ENCODE data around the gene PTPRO.

PTPRO gene

DNA sequence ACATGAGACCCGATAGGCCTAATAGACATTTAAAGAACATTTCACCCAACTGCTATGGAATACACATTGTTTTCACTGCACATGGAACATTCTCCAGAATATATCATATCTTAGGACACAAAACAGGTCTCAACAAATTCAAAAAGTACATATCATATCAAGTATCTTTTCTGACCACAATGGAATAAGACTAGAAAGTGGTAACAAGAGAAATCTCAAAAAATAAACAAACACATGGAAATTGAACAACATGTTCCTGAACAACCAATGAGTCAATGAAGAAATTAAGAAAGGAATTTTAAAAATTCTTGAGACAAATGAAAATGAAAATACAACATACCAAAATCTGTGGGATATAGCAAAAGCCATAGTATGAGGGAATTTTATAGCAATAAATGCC lies 208.1 kb downstream of the PTPRO start:
- no peak for DNase-seq

DNA sequence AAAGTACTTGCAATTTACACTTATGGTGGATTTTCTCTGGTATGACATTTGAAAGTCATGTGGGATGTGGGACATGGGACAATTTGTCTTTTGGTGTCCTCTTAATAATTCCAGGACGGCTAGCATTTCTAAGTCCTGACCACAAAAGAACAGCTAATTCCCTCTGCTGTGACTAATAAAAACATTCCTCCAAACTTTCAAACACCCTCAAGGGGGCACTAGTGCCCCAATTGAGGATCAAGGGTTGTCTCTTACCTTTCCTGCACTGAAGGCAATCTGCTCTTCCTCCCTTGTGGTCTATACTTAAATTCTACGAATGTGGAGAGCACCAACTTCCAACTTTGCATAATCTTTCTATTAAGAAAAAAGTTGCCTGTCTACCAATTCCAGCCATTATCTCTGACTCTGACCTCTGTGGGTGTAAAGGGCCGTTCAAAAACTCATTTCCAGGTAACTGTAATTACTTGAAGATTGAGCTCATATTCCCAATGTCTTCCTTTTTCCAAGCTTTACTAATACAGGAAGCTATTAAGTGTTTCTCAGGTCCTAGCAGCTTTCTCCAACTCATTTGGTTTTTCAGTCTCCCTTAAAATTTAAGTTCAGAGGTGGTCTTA lies 210.2 kb downstream of the PTPRO start:
- DNase-seq: peak; percentile 12 to 37

DNA sequence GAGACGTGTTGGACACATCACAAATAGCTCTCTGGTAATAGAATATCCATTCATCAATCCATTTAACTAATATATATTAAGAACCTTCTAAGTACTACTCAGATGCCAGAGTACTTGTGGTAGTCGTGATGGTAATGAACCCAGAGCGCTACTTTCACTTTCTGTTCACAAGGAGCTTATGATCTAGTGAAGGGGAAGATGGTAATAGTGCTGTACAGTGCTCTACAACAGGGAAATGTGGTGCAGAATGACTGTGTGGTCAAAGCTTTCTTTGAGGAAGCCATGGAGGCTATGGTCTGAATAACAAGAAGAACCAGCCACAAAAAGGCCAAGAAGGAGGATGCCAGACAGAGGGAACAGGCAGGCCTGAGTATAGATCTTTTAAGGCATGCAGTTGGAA lies 212.0 kb downstream of the PTPRO start:
- DNase-seq: no peak

DNA sequence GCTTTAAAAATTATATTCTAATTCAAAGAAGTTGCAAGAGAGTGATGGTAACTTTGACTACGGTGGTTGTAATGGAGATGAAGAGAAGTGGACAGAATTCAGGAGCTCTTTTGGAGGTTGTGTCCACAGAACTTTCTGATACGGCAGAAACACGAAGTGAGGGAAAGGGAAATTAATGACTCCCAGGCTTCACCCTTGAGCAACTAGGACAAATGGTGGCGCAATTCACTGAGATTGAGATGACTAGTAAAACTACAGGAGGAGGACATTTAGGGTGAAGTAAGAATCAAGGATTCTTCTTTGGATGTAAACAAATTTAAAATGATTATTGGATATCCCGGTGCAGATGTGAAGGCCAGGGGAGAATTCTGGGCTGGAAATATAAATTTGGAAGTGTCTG lies 212.6 kb downstream of the PTPRO start:
- no peak for DNase-seq

DNA sequence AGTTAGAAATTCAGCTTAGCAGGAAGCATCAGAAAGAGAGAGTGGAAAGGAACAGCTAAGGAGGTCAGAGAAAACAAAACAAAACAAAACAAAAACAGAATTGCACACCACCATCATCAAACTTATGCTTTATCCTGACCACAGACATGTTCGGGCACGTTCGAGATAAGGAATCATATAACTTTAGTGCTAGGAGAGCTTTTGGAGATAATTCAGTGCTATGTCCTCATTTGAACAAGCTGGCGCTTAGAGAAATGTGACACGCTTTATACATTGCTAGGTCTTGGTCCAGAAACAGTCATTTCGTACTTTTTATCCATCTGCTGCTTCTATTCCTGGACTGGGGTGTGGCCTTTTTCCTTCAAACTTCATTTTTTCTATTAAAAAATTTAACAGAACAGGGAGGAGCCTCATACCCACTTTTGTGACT lies 213.1 kb downstream of the PTPRO start:
- no peak for DNase-seq

DNA sequence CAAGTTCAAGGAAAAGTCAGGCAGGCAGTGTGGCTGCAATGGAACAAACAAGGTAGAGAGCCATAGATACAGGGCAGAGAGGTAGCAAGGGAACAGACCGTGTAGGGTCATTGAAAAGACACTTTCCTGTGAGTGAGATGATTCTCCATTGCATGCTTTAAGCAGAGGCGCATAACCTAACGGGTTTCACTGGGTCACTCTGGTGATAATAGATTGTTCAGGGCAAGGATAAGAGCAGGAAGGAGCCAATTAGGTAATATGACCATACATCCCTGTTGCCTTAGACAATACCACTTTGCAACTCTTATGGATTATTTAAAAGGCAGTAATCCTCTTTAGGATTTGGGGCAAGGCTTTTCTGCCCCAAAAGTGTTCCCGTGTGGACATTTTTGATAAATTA lies 214.1 kb downstream of the PTPRO start:
- no peak for DNase-seq

DNA sequence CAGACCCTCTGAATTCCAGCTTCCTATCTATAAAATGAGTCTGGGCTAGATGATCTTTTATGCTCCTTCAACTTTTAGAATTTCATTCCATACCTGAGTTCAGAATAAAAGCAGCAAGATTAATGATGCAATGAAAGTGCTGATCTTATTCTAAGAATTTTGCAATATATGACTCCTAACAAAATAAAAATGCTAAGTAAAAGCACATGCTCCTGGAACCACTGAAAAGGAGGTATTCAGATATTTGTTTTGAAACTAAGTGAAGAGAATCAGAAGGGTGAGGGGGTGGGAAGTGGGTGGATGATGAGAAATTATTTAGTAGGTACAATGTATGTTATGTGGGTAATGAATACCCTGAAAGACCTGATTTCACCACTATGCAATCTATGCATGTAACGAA lies 216.6 kb downstream of the PTPRO start:
- DNase-seq: no peak

DNA sequence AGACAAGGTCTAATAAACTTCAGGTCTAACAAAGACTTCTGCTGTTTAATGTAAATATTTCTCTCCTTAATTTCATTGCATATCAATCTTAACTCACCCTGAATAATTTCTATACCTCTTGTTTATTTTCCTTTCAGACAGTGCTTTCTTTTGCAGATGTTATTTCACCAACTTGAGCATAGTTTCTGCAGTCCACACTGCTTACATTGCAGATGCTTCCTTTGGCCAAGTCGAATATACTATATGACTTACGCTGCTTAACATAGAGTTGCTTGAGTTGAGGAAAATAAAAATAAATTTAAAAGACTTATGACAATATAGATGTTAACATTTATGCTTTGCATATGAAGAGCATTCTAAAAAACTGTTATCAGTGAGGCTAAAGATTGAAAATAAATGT lies 217.7 kb downstream of the PTPRO start:
- DNase-seq: no peak

DNA sequence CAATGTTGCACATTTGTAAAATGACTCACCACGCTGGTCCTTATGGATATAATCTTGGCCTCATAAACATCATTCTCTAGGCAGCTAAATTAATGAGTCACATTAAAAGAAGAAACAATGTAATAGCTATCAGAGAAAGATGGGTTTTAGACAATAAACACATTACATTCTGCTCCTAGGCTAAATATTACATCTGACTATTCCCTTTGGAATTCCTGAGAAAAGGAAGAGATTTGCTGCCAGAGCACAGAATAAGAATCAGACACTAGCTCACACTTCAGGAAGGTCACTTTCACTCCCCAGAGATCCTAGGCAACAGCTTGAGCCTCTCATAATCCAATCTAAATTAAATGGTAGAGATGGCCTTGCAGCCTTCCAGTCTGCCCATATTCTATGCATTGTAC lies 218.2 kb downstream of the PTPRO start:
- DNase-seq: no peak

DNA sequence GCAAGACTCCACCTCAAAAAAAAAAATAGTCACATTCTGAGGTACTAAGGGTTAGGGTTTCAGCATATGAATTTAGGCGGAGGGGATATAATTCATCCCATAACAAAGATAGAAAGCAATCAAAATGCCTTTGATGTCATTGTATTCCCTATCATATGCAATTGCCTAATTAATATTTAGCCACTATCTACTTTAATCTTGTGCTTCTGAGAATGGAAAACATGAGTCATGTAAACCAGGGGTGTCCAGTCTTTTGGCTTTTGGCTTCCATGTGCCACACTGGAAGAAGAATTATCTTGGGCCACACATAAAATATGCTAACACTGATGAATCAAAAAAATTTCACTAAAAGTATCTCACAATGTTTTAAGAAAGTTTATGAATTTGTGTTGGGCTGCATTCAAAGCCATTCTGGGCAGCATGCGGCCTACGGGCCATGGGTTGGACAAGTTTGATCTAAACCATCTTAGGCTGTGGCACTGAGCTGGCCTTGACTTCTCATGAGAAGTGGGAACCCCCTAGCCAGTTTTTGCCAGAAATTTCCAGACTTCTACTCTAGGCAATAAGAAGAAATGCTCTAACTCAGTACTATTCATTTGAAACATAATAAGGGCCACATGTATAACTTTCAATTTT lies 219.8 kb downstream of the PTPRO start:
- no peak for DNase-seq

DNA sequence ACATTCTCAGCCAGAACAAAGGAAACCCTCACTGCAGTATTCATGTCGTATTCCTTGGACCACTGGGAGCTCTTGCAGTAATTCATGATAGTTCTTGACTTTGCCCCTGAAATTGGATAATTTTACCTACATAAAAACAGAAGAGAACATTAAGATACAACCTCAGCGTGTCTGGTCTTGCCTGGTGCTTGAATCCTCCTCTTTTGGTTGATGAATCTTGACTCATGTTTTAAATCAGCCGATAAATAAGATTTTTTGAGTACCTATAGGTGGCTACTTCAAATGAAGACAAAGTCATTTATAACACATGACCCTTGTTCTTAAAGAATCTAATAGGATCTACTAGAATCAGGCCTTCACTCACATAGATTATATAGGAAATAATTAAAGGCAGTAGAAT lies 221.0 kb downstream of the PTPRO start:
- no peak for DNase-seq

DNA sequence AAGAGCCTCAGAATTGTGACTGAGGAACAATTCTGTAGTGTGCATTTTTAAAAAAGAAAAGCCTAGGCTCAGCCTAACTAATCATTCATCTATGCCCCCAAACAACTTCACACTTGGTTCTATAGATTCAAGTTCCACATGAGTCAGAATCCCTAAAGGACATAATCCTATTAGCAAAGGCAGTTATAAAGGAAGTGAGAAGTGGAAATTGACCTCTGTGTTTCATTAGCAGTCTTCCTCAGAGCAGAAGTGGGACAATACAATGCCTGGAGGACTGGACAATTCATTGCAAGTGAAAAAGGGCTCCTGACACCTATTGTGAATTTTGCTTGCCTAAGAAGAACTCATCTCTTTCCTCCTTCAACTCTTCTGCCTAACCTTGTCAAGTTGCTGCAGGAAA lies 222.3 kb downstream of the PTPRO start:
- DNase-seq: no peak

DNA sequence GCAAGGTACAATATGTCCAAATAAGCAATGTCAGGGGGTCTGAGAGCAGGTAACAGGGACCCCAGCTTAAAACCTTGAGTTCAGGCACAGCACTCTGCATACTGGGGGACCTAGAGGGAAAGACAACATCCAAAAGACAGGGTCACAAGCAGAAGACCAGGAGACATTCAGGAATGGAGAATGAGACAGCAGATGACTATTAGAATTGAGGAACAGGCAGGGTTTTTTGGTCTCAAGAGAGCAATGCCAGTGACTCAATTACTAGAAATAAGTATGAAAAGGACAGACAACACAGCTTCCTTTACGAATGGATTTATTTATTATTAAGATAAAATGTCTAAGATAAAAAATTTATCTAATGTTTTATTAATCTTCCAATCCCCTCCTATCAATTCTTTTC lies 223.0 kb downstream of the PTPRO start:
- DNase-seq: no peak

DNA sequence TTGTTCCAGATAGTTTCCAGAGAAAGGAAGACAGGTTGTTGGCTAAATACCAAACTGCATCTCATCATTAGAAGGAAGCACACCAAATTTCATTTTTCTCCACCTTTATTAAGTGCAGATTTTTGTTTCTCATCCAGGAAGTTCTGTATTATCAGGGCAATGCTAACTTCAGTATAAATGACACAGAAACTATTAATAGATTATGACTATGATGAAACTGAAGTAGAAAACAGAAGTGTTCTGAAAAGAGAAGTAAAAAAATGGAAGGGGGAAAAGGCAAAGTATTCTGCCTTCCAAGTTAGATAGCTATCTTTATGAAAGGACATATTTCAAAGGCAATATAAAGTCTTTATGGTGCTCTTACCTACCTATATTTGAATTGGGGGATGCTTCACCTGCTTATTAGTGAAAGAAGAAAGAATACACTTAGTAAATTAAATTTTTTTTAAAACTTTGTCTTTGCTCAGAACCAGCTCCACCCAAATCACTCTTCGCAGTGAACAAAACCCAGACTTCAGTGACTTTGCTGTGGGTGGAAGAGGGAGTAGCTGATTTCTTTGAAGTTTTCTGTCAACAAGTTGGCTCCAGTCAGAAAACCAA lies 223.9 kb downstream of the PTPRO start:
- no peak for DNase-seq

DNA sequence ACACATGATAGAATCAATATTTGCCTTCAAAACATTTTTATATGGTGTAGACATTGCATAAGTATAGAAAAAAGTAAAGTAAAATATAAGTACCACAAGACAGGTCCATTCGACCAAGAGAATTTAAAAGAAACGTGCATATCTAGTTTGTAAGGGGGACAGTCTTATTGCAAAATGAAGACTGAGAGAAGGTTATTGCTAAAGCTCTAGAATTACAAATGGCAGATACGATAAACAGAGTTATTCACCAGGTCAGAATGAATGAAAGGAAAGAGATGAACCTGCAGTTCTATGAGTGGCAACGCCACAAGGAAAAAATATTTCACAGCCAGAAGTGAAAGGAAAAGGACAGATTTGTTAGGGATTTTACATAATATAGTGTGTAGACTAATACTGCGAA lies 224.8 kb downstream of the PTPRO start:
- no peak for DNase-seq

DNA sequence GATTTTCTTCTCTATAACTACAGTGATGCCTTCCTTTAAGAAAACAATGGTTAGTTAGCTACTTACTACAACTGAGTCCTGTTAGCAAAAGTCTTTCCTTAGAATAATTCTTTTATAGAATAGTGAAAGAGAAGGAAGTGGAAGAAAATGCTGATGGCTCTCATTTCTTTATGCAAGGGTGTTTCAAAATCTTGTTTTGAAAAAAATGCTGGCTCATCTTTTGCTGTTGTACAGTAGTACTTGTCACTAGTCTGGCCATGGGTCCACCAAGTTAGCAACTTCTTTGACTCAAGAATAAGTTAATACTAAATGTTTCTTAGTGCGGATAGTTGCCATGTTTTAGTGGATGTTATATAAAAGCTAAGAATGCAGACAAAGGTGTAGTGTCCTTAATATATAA lies 225.4 kb downstream of the PTPRO start:
- DNase-seq: no peak

DNA sequence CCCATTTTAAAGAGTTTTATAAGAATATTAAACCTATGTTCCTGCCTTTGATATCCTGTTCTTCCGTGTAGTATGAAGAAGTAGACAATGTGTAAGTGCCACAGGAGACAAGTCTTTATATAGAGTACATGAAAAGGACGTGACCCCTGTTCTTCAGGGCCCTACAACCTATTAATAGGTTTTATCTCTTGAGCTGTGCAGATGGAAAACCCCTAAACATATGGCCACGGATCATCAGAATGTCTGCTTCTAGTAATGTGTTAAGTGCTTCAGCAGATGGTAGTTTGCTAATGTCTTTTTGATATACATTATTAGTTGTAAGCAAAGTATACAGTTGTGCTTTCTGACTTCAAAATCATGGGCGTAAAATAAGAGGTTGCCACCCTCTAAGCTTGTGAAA lies 228.5 kb downstream of the PTPRO start:
- DNase-seq: no peak

DNA sequence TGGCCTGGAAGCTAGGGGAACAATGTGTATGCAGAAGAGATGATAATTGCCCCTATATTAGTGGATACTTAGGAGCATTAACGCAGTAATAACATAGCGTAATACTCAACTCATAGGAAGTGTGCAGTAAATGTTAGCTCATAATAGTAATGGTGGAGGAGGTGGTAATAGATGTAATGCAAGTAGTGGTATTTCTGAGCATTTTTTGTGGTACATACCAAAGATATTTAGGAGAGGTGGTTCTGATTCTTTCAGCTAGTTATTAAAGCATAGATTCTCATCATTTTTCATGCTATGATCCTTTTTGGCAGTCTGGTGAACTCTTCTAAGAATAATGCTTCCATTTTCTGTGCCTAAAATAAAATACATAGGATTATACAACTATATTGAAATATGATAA lies 233.1 kb downstream of the PTPRO start:
- DNase-seq: no peak

DNA sequence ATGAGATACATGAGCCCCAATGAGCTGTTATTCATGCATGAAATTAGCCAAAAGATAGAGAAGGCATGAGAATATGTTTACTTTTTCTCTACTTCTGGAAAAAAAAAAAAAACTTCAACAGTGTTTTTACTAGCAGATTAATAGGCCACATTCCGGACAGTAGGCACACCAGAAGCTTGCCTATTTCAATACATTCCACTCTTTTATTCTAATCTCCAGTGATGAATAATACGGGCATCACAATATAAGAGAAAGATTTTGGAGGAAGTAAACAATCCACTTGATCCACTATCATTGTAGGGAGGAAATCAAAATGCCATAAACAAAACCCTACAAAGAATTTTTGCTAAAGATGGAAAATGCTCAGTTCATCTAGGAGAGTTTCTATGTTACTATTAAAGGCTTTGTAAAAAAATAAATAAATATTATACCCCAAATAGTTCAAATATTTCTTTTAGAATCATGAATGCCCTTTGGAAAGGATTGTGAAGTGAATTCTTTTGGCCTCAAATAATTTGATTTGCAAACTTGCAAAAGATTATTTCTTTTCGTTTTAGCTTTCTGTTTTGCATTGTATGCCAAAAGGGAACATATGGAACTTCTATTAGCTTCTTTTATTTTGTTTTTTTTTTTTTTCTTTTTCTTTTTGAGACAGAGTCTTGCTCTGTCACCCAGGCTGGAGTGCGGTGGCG lies 234.2 kb downstream of the PTPRO start:
- DNase-seq: no peak

DNA sequence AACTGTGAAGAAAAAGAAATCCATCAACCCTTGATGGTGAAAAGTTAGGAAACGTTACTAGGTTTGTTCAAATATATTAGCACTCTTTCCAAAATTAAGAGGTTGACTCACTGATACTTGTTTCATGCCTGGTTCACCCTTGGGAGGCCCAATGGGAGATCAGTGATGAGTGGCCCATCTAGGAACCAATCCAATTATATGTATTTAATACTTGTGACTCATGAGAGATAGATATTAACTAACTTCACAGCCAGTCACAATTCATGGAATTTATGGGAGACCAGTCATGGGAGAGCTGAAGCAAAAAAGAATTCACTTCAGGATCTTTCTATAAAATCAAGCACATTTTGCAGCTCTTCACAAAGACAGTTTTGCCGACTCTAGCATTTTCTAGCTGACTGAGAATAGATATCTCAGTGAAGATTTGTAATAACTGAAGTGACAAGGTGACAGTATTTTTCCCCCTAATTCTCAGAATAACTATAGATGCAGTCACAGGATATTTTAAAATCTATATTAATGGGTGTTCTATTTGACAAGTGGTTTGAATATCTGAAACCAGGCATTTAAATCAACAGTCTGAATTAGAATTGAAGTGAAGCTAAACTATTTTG lies 236.7 kb downstream of the PTPRO start:
- DNase-seq: peak in 1 of 2 experiments; percentile 4

DNA sequence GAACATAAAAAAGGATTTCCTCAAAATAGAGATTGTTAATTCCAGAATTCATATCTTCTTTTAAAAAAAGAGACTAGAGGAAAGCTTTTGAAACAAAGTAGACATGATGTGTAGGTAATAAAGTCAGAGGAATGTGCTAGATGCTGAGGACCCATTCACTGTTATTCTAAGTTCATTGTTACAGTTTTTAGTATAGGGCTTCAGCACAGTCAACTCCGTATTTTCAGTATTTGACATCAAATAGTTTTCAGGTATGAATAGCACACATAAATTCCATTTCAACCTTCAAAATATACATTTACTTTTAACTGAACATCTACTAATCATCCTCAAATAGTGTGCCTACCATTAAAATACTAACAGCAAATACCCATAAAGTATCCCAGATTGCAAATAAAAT lies 239.1 kb downstream of the PTPRO start:
- DNase-seq: no peak

DNA sequence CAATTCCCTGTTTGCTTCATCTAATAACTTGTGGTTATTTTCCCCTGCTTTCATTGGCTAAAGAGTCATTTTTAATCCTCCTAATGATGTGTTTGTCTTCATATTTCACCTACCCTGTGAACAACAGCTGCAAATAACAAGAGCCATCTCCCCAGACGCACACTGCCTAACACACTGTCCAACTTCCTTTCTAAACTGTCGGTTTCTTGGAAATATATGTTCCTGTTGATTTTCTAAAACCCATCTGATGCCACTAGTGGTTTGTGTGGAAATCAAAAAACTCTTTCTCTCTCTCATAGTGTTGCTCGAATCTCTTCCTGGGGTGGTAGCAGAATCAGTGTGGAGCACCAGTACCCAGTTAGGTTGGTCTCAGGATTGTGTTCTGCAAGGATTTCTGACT lies 240.0 kb downstream of the PTPRO start:
- no peak for DNase-seq

DNA sequence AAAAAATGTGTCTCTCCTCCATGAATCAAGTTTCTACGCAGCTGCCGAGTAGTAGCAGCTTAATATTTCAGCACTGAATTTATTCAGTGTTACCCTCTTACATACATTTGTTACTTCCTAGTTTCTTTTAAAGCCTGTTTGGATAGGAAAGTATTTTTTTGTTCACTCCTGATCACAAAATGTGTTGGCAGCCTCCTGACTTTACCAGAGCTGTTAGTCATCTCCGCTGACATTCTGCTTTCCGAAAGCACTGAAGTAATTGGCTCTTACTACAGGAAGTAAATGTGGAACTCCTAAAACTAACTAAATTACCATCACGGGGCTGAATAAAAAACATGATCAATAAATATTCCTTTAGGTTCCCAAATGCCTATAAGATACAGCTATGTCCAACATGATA lies 241.4 kb downstream of the PTPRO start:
- no peak for DNase-seq

DNA sequence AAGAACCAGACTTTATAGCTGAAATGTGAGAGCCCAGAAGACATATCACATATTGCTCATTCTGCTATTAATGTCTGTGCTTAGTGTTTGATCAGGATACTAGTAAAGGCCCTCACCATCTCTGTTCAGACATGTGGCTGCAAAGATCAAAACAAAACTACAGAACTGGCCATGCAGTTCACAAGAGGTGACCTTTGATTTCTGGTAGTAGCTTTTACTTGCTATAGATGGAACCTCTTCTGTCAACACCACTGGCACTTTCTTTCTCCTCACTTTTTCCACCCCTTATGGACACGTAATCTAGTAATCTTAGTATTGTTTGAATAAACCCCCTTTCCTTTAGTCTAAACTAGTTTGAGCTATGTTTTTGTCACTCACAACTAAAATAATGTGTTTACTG lies 252.0 kb downstream of the PTPRO start:
- DNase-seq: no peak

Measured in NCI-H446 (cell line).